HG03575 (cell line): ENCODE data around the gene RGS8.

Experiments
- ATAC-seq: cut with Tn5 transposase; IDR thresholded peaks from one replicate; pipeline ENCODE4 v1.9.1; 2021; ENCODE audit not compliant: unreplicated experiment, insufficient number of reproducible peaks, low FRiP score; ENCODE audit errors: extremely low read depth

RGS8 gene

GRCh38 chr1:182650678-182651338 is 33.6 kb downstream of the RGS8 start:
- ATAC-seq, result no peak

GRCh38 chr1:182649041-182649440 is 35.3 kb downstream of the RGS8 start:
- no peak for ATAC-seq

- ATAC-seq, result no peak
These were observed 37.6 kb downstream of the RGS8 start for GRCh38 chr1:182646739-182647138.

GRCh38 chr1:182644886-182645285 is 39.5 kb downstream of the RGS8 start:
- no peak for ATAC-seq

- no peak for ATAC-seq
These were observed 40.7 kb downstream of the RGS8 start for GRCh38 chr1:182643699-182644098.

GRCh38 chr1:182642461-182642860 is 41.9 kb downstream of the RGS8 start:
- ATAC-seq, result no peak

- ATAC-seq, result no peak
These were observed 42.8 kb downstream of the RGS8 start for GRCh38 chr1:182641561-182641960.

GRCh38 chr1:182639330-182639729 is 45.1 kb downstream of the RGS8 start:
- no peak for ATAC-seq

GRCh38 chr1:182637769-182638168 is 46.6 kb downstream of the RGS8 start:
- ATAC-seq, result no peak

- no peak for ATAC-seq
These were observed 48.5 kb downstream of the RGS8 start for GRCh38 chr1:182635871-182636270.
